ENCODE data around the gene MCF2L. TPM values are rescaled to one million over a fixed set of nuclear protein-coding genes. Genes with fewer than 3 reads are reported as not detected.

The MCF2L gene
- total and polyA plus RNA-seq, 9 of the 15 experiments (the other 6 are each of a cell fraction or from before 2014, with no cell fraction given): 0.05 to 0.25 (median 0.18) TPM; not detected in 5

- H3K27me3 ChIP-seq (ENCODE audit: control insufficient read depth in 2 of 2, insufficient read depth in 2 of 2, low read length in 2 of 2): peaks cover 10 to 62% of the 10 kb centered on the region in 2 experiments; a peak in 3 of 5 replicates
- TF ChIP-seq ZNF232 (CRISPR knock-in tag; IDR thresholded peaks at IDR 0.05) (no peak), ZNF766 (CRISPR knock-in tag; conservative IDR thresholded peaks at IDR 0.05) (no peak), ZNF217 (CRISPR knock-in tag; IDR thresholded peaks at IDR 0.05) (no peak), CREB5 (CRISPR knock-in tag; IDR thresholded peaks at IDR 0.05) (no peak), RBM25 (IDR thresholded peaks at IDR 0.05; ENCODE audit: low read depth, low read length, severe bottlenecking) (no peak), PTRF (tag; IDR thresholded peaks at IDR 0.05) (no peak), CREB1 (IDR thresholded peaks at IDR 0.05) (no peak), CREB1 (CRISPR knock-in tag; IDR thresholded peaks at IDR 0.05) (no peak), DIDO1 (tag; IDR thresholded peaks at IDR 0.05; ENCODE audit: low read depth) (no peak)
- FAIRE-seq (no peak), ATAC-seq (no peak), DNase-seq (ENCODE audit: extremely low read depth in 1 of 4, low spot score in 3 of 4) (no peak)
- H2AFZ ChIP-seq (ENCODE audit: low read depth, low read length): no peak overlapping the region
- no peaks in the 10 kb centered on the region for H4K20me1 ChIP-seq (replicated peaks; ENCODE audit: control insufficient read depth, insufficient read depth, low read length)
- POLR2A ChIA-PET: no interaction called here
- in situ Hi-C loops (cut with MboI): no loop called here
- 2% methylated on average over 11 of the region's 12 CpGs for WGBS (ENCODE audit: insufficient coverage, low coverage, missing lambda C conversion rate)
- H3K27ac ChIP-seq (ENCODE audit: extremely low read depth, low read depth, low read length): no peak overlapping the region
- no peaks in the 10 kb centered on the region for H3K79me2 ChIP-seq (ENCODE audit: control insufficient read depth, insufficient read depth, low read length)
- peaks cover 0 to 9% of the 10 kb centered on the region in 2 experiments; a peak in 2 of 5 replicates for H3K4me1 ChIP-seq (replicated peaks in 1 of 2; ENCODE audit: control insufficient read depth in 2 of 2, insufficient read depth in 2 of 2, low read length in 2 of 2)
- BruUV-seq (replicated peaks): no TSS peak
- no peak overlapping the region for H3K4me2 ChIP-seq (ENCODE audit: insufficient read depth, low read length)
- no peaks in the 10 kb centered on the region for H3K9me1 ChIP-seq (ENCODE audit: control insufficient read depth, insufficient read depth, low read length)
- intact Hi-C loops (cut with micrococcal nuclease): no loop called here
- H3K36me3 ChIP-seq (ENCODE audit: control insufficient read depth, insufficient read depth, low read length): no peaks in the 10 kb centered on the region
- no peaks in the 10 kb centered on the region for H3K9me3 ChIP-seq (replicated peaks; ENCODE audit: control insufficient read depth, insufficient read depth, low read depth, low read length)
- H3K4me3 ChIP-seq: no peak overlapping the region
- CTCF ChIA-PET (ENCODE audit: low intra/inter-chr PET ratio): no interaction called here
- H3K9ac ChIP-seq (ENCODE audit: insufficient read depth in 1 of 2, low read depth in 2 of 2, low read length in 2 of 2): no peak overlapping the region
These were observed 4.0 kb upstream of the MCF2L start for GRCh38 chr13:112964971-112965492.

Measured in K562 (cell line).